Ishikawa (cell line): ENCODE results near the gene CATSPERZ.

Experiments
- CEBPB ChIP-seq: IDR thresholded peaks from 2 replicates; pipeline ENCODE4 v1.6.1; 2012
- CREB1 ChIP-seq: IDR thresholded peaks from 2 replicates; pipeline ENCODE4 v1.6.1; 2012; ENCODE audit warnings: low read depth
- EP300 ChIP-seq: IDR thresholded peaks from 2 replicates; pipeline ENCODE4 v1.6.1; 2012; ENCODE audit warnings: borderline replicate concordance
- MAX ChIP-seq: IDR thresholded peaks from 2 replicates; pipeline ENCODE4 v1.6.1; 2012
- RAD21 ChIP-seq: IDR thresholded peaks from 2 replicates; pipeline ENCODE4 v1.6.1; 2012; ENCODE audit warnings: low read depth
- REST ChIP-seq: IDR thresholded peaks from 2 replicates; pipeline ENCODE4 v1.6.1; 2012; ENCODE audit warnings: low read depth, mild to moderate bottlenecking
- TAF1 ChIP-seq: IDR thresholded peaks from 2 replicates; pipeline ENCODE4 v1.6.1; 2012; ENCODE audit warnings: low read depth, mild to moderate bottlenecking
- TCF12 ChIP-seq: IDR thresholded peaks from 2 replicates; pipeline ENCODE4 v1.6.1; 2012; ENCODE audit warnings: low read depth
- TEAD4 ChIP-seq: IDR thresholded peaks from 2 replicates; pipeline ENCODE4 v1.6.1; 2012
- USF1 ChIP-seq: IDR thresholded peaks from 2 replicates; pipeline ENCODE4 v1.6.1; 2012
- YY1 ChIP-seq: IDR thresholded peaks from 2 replicates; pipeline ENCODE4 v1.6.1; 2012; ENCODE audit warnings: low read depth
- ZBTB7A ChIP-seq: IDR thresholded peaks from 2 replicates; pipeline ENCODE4 v1.6.1; 2012; ENCODE audit warnings: low read depth

GRCh38 chr11:64298966-64299846 is 952 bp upstream of the CATSPERZ start:
- TF ChIP-seq TCF12 (no peak), EP300 (no peak), REST (no peak), YY1 (no peak), ZBTB7A (no peak), MAX (no peak), TAF1 (no peak), CREB1 (no peak), RAD21 (no peak), TEAD4 (no peak), USF1 (no peak), CEBPB (no peak)
